Measurements from ENCODE around the gene GRIA4. TPM values are rescaled to one million over a fixed set of nuclear protein-coding genes. Genes with fewer than 3 reads are reported as not detected.
"Not testable (repeated sequence)": the region's sequence is repeated elsewhere in the genome, so short reads cannot be mapped to it uniquely, and the experiment has no call there.

Gene GRIA4
- total RNA-seq, 1 experiment from 2014 or later = not detected

GRCh38 chr11:106001304-106002012 lies 391.6 kb downstream of the GRIA4 start:
- no peak for TF ChIP-seq CTCF (conservative IDR thresholded peaks at IDR 0.05; ENCODE audit: low read depth, low read length)
- no peak for TF ChIP-seq EZH2 (IDR thresholded peaks at IDR 0.05; ENCODE audit: borderline replicate concordance, low read depth, low read length, poor library complexity, severe bottlenecking)
- ChIA-PET CTCF (no interaction called here), POLR2A (ENCODE audit: low non-redundant PET) (no interaction called here)
- DNase-seq (ENCODE audit: low spot score) = no peak
- BruUV-seq (replicated peaks) = no TSS peak
- no peak overlapping the region for H3K27ac ChIP-seq (ENCODE audit: low read depth, low read length, poor library complexity, severe bottlenecking)
- H3K9me3 ChIP-seq (ENCODE audit: low read depth, low read length, poor library complexity, severe bottlenecking) = peaks cover 8% of the 10 kb centered on the region
- intact Hi-C loops (cut with micrococcal nuclease; ENCODE audit: unreplicated experiment) = no loop called here
- H3K4me1 ChIP-seq (ENCODE audit: insufficient read depth, low read length, poor library complexity, severe bottlenecking) = no peaks in the 10 kb centered on the region
- peaks cover 10% of the 10 kb centered on the region for H3K36me3 ChIP-seq (ENCODE audit: insufficient read depth, low read length, poor library complexity, severe bottlenecking)
- H3K27me3 ChIP-seq (replicated peaks; ENCODE audit: insufficient read depth, low read depth, low read length, poor library complexity) = no peaks in the 10 kb centered on the region
- H3K4me3 ChIP-seq (ENCODE audit: low read depth, low read length, poor library complexity, severe bottlenecking) = no peak overlapping the region

- CTCF ChIA-PET; BruUV-seq (replicated peaks); H3K27ac ChIP-seq (ENCODE audit: low read depth, low read length, poor library complexity, severe bottlenecking); DNase-seq (ENCODE audit: low spot score); H3K9me3 ChIP-seq (ENCODE audit: low read depth, low read length, poor library complexity, severe bottlenecking); H3K4me1 ChIP-seq (ENCODE audit: insufficient read depth, low read length, poor library complexity, severe bottlenecking); H3K4me3 ChIP-seq (ENCODE audit: low read depth, low read length, poor library complexity, severe bottlenecking); H3K27me3 ChIP-seq (replicated peaks; ENCODE audit: insufficient read depth, low read depth, low read length, poor library complexity); intact Hi-C loops (cut with micrococcal nuclease; ENCODE audit: unreplicated experiment); POLR2A ChIA-PET (ENCODE audit: low non-redundant PET): not testable (repeated sequence)
- peaks cover 25% of the 10 kb centered on the region for H3K36me3 ChIP-seq (ENCODE audit: insufficient read depth, low read length, poor library complexity, severe bottlenecking)
Measured at GRCh38 chr11:106003094-106003493, 393.2 kb downstream of the GRIA4 start.

- Histone ChIP-seq H3K27me3 (replicated peaks; ENCODE audit: insufficient read depth, low read depth, low read length, poor library complexity) (no peaks in the 10 kb centered on the region), H3K27ac (ENCODE audit: low read depth, low read length, poor library complexity, severe bottlenecking) (no peak overlapping the region), H3K36me3 (ENCODE audit: insufficient read depth, low read length, poor library complexity, severe bottlenecking) (peaks cover 41% of the 10 kb centered on the region), H3K4me3 (ENCODE audit: low read depth, low read length, poor library complexity, severe bottlenecking) (no peak overlapping the region), H3K9me3 (ENCODE audit: low read depth, low read length, poor library complexity, severe bottlenecking) (no peaks in the 10 kb centered on the region), H3K4me1 (ENCODE audit: insufficient read depth, low read length, poor library complexity, severe bottlenecking) (peaks cover 15% of the 10 kb centered on the region)
- no peak for DNase-seq (ENCODE audit: low spot score)
- BruUV-seq (replicated peaks) = no TSS peak
- POLR2A ChIA-PET (ENCODE audit: low non-redundant PET) = no interaction called here
- CTCF ChIA-PET = no interaction called here
- intact Hi-C loops (cut with micrococcal nuclease; ENCODE audit: unreplicated experiment) = no loop called here
- no peak for TF ChIP-seq EZH2 (IDR thresholded peaks at IDR 0.05; ENCODE audit: borderline replicate concordance, low read depth, low read length, poor library complexity, severe bottlenecking)
- no peak for TF ChIP-seq CTCF (conservative IDR thresholded peaks at IDR 0.05; ENCODE audit: low read depth, low read length)
Measured at GRCh38 chr11:106011481-106011880, 401.6 kb downstream of the GRIA4 start.

- intact Hi-C loops (cut with micrococcal nuclease; ENCODE audit: unreplicated experiment) = no loop called here
- Histone ChIP-seq H3K4me1 (ENCODE audit: insufficient read depth, low read length, poor library complexity, severe bottlenecking) (peaks cover 15% of the 10 kb centered on the region), H3K27ac (ENCODE audit: low read depth, low read length, poor library complexity, severe bottlenecking) (no peak overlapping the region), H3K4me3 (ENCODE audit: low read depth, low read length, poor library complexity, severe bottlenecking) (no peak overlapping the region), H3K27me3 (replicated peaks; ENCODE audit: insufficient read depth, low read depth, low read length, poor library complexity) (no peaks in the 10 kb centered on the region), H3K36me3 (ENCODE audit: insufficient read depth, low read length, poor library complexity, severe bottlenecking) (peaks cover 30% of the 10 kb centered on the region), H3K9me3 (ENCODE audit: low read depth, low read length, poor library complexity, severe bottlenecking) (no peaks in the 10 kb centered on the region)
- DNase-seq (ENCODE audit: low spot score) = no peak
- ChIA-PET POLR2A (ENCODE audit: low non-redundant PET) (no interaction called here), CTCF (no interaction called here)
- TF ChIP-seq CTCF (conservative IDR thresholded peaks at IDR 0.05; ENCODE audit: low read depth, low read length) = no peak
- TF ChIP-seq EZH2 (IDR thresholded peaks at IDR 0.05; ENCODE audit: borderline replicate concordance, low read depth, low read length, poor library complexity, severe bottlenecking) = no peak
- no TSS peak for BruUV-seq (replicated peaks)
Measured at GRCh38 chr11:106012744-106013143, 402.9 kb downstream of the GRIA4 start.

All from A673 (cell line).